Pancreas (tissue), 10 donors: Measurements from ENCODE around the gene ZDHHC11. TPM values are rescaled to one million over a fixed set of nuclear protein-coding genes. Genes with fewer than 3 reads are reported as not detected.
"Not testable (repeated sequence)": the region's sequence is repeated elsewhere in the genome, so short reads cannot be mapped to it uniquely, and the experiment has no call there.

Experiments
- ATAC-seq, 4 donors: fragments of 200-7000 bp; cut with Tn5 transposase; one replicate each; pipeline versions ENCODE4 v1.8.0 to v1.9.1; 2020; ENCODE audit warnings: mild to moderate bottlenecking in 4 of 4, moderate library complexity in 4 of 4
- DNase-seq, 6 donors: peaks; one replicate each; pipeline ENCODE4 v3.0.0-alpha.2; 2020
- FAIRE-seq: peaks from 2 replicates; lab custom pipeline; 2012; peaks lifted over from hg19 to GRCh38; lab: Jason Lieb, UNC
- H3K27ac ChIP-seq, 4 donors: fragments of 200-600 bp; sonication (generic); 1 replicate in 3 of 4; 2 replicates in 1 of 4; pipeline versions ENCODE4 v1.5.0 to v1.8.0; 2020
- H3K27me3 ChIP-seq, 4 donors: fragments of 200-600 bp; one replicate each; pipeline ENCODE4 v1.8.0; 2021
- H3K36me3 ChIP-seq, 3 donors: fragments of 200-600 bp; sonication (generic) in 1 of 3; one replicate each; pipeline versions ENCODE4 v1.5.0 to v1.8.0; 2020 to 2021
- H3K4me1 ChIP-seq, 3 donors: fragments of 200-600 bp; one replicate each; pipeline ENCODE4 v1.8.0; 2021
- H3K4me3 ChIP-seq, 4 donors: fragments of 200-600 bp; sonication (generic) in 2 of 4; one replicate each; pipeline versions ENCODE4 v1.5.0 to v1.8.0; 2020 to 2021
- H3K9me3 ChIP-seq, 4 donors: fragments of 200-600 bp; one replicate each; pipeline ENCODE4 v1.8.0; 2021
- WGBS, 2 donors: extraction: QIAGEN DNeasy Blood & Tissue Kit; methylation state at CpG; one replicate each; pipeline ENCODE4 v1.1.7; 2013; 5-methylcytosine and 5-hydroxymethylcytosine counted together
- intact Hi-C, 3 donors: fragments of 100-400 bp; cut with DNase I; formaldehyde crosslinking; loops; one replicate each; pipeline versions ENCODE4 v1.11.1 to v1.14.2; 2022
- polyA plus RNA-seq, 2 donors: library from polyadenylated mRNA; stranded (reverse); fragments of 200-250 nt; gene quantifications; one replicate each; pipeline ENCODE4 v1.2.3, GENCODE V29; 2013
- total RNA-seq, 6 donors: library from RNA; stranded (reverse); fragmentation: NEBNext Ultra II Directional in 4 of 6; extraction: Animal tissue kit (Norgen Biotek cat#: 25700) in 4 of 6; gene quantifications; one replicate each; pipeline versions ENCODE4 v1.2.1 to v1.2.4, GENCODE V29; 2021 to 2023
- donor health status: healthy with polysubstance abuse.
- donor health status: DM: no; HTN: no; CAD: no; lungs with moderate emphysema.
- donor health status: DM: no; HTN: no; CAD: no.
- donor health status: control.
- donor health status: control.
- donor health status: Bipolar disorder and iron deficiency.
- donor health status: DM: yes; HTN: yes; CAD: no.
- donor health status: DM: no; HTN: no; CAD: no.
- donor health status: DM: no; HTN: no; CAD: no.
- donor health status: DM: yes; HTN: yes; CAD: no.

ZDHHC11 gene
- total and polyA plus RNA-seq, 8 donors = 3.6 to 18.1 (median 7.8) TPM

DNA sequence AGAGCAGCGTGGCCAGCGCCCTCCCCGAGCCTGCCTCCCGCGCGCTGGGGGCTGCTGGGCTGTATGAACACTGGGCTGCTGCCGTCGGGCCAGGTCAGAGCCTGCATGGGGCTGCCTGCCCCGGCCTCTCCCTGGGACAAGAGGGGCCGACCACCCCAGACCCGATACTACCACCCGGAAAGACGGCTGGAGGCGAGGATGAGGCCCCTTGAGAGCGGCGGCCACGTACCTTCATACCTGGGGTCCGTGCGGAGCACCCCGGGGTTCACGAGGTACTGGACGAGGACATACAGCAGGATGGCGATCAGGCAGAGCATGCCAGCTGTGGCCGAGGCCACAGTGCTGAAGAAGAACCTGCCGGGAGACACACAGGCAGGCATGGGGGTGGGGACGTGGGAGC lies 7.4 kb downstream of the ZDHHC11 start:
- H3K9me3 ChIP-seq, H3K4me3 ChIP-seq, H3K4me1 ChIP-seq, H3K27ac ChIP-seq, ATAC-seq, FAIRE-seq, H3K36me3 ChIP-seq, H3K27me3 ChIP-seq: not testable (repeated sequence)
- DNase-seq = peak in 2 of 6 donors; percentile 56 to 70
- intact Hi-C loops = loop anchor here (5.0 to 10.0 kb wide), 3 partner anchors 81 to 91 kb away; no protein-coding TSS in a partner anchor
- 82 to 94% methylated on average over 9 to 18 of the region's 26 CpGs for WGBS, 2 donors

DNA sequence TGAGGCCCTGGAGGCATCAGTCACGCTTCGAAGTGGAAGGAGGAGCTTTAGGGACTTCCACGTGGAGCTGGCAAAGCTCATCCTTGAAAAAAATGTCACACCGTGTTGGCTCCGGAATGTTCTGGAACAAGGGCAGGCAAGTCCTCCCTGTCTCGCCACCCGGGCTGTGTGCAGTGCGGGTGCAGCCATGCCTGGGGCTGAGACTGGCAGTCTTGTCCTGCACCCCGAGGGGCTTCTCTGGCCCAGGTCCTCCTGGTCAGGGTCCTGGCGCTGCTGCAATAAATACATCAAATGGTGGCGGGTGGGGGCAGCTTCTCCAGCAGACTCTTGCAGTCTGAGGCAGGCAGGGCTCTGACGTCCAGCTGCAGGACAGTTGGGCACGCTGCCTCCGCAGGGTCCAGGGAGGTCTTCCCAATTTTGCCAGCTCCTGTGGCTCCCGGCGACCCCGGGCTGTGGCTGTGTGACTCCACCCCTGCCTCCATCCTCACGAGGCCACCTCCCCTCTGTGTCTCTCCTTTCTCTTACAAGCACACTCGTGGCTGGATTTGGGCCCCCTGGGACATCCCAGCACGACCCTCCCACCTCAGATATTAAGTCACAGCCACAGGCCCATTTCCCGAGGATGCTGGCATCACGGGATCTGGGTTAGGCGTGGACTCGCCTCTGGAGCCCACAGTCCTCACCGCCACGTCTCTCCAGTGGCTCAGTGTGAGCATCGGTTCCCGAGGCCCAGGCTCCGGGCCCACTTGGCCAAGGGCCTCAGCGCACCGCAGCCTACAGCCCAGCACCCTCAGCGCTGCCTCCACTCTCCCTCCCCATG lies 8.2 kb downstream of the ZDHHC11 start:
- FAIRE-seq, H3K4me3 ChIP-seq, H3K27me3 ChIP-seq, H3K4me1 ChIP-seq, H3K9me3 ChIP-seq, H3K27ac ChIP-seq, H3K36me3 ChIP-seq, ATAC-seq: not testable (repeated sequence)
- intact Hi-C loops = loop anchor here (5.0 to 10.0 kb wide), 3 partner anchors 80 to 90 kb away; no protein-coding TSS in a partner anchor
- peak in 2 of 6 donors; percentile 59 to 74 for DNase-seq
- 85 to 89% methylated on average over 19 to 29 of the region's 32 CpGs for WGBS, 2 donors

DNA sequence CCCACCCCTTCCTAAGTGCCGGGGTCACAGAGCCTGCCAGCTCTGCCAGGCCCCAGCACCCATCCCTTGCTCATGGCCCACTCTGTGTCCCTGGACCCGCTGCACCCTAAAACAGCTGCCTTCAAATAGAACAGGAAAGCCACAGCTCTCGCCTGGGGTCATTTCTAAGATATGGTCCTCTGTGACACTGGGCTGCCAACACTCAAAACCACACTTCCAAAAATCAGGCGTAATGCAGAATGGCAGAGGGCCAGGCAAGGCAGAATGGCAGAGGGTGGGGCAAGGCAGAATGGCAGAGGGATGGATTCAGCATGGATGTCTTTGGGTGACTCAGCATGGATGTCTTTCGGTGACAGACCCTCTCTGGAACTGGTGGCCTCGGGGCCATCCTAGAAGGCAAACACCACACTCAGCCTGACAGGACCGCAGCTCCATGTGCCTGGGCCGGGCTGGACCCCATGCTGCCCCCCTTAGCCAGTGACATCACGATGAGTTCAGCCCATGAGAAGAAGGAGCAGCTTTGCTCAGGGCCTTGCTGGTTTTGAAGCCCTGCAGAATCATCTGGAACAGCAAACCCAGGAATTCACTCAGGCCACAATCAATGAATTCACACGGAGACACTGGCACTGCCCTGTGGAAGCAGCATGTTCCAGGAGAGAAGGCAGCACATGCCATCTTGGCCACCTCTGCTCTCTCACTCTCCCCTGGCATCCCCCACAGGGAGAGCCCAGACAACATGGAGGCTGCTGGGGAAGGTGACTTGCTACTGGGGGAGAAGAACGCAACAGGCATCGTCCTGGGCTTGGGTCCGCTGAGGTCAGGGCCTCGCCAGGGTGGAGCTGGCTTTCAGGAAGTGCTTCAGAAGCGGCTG lies 9.0 kb downstream of the ZDHHC11 start:
- peak in 3 of 6 donors; percentile 11 to 55 (median 51) for DNase-seq
- H3K9me3 ChIP-seq, FAIRE-seq, H3K4me1 ChIP-seq, H3K4me3 ChIP-seq, ATAC-seq, H3K27me3 ChIP-seq, H3K36me3 ChIP-seq, H3K27ac ChIP-seq: not testable (repeated sequence)
- WGBS, 2 donors = 86% methylated on average over 12 to 14 of the region's 15 CpGs
- intact Hi-C loops = loop anchor here (5.0 to 10.0 kb wide), 3 partner anchors 79 to 89 kb away; no protein-coding TSS in a partner anchor

DNA sequence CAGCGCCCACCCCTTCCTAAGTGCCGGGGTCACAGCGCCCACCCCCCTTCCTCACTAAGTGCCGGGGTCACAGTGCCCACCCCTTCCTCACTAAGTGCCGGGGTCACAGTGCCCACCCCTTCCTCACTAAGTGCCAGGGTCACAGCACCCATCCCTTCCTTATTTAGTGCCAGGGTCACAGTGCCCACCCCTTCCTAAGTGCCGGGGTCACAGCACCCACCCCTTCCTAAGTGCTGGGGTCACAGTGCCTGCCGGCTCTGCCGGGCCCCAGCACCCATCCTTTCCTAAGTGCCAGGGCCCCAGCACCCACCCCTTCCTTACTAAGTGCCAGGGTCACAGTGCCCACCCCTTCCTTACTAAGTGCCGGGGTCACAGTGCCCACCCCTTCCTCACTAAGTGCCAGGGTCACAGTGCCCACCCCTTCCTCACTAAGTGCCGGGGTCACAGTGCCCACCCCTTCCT lies 9.8 kb downstream of the ZDHHC11 start:
- DNase-seq = peak in 4 of 6 donors; percentile 4 to 41 (median 13)
- intact Hi-C loops = loop anchor here (5.0 to 10.0 kb wide), 3 partner anchors 79 to 89 kb away; no protein-coding TSS in a partner anchor
- WGBS, 2 donors = 85 to 93% methylated on average over 8 to 10 of the region's 10 CpGs

DNA sequence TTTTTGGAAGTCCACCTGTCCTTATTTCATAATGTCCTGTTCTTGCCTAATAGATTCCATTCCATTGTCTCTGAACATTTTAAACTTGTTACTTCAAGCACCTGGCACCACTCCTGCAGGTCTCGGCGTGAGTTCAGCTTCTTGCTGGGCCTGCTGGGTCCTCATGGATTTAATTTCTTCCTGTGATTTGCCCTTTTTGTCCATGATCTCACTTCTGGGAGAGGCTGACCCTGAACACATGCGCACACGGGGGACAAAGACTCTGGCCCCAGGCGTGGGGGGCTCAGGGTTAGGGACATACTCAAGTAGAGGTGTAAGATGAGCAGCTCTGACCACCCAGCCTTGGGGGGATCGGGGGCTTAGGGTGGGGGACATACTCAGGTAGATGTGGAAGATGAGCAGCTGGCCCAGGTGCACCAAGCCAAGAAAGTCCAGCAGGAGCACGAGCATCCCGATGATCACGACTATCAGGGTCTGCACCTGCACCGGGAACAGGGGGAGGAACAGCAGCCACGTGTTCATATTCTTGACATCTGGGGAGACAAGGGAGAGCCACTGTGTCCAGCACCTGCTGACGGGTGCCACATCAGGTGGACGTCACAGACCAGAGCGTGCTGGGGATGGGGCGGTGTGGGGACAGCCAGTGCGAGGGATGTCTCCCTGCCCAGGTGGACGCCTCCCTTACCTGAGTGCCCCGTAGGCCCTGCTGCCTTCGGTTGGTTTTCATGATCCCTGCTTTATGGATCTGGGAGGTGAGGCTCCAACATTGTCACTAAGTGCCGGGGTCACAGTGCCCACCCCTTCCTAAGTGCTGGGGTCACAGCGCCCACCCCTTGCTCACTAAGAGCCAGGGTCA lies 10.4 kb downstream of the ZDHHC11 start:
- not testable (repeated sequence) for H3K36me3 ChIP-seq, H3K27ac ChIP-seq, ATAC-seq, H3K27me3 ChIP-seq, H3K9me3 ChIP-seq, H3K4me3 ChIP-seq, H3K4me1 ChIP-seq, FAIRE-seq
- WGBS, 2 donors = 86 to 87% methylated on average over 21 of the region's 21 CpGs
- intact Hi-C loops = loop anchor here (5.0 to 10.0 kb wide), 3 partner anchors 78 to 88 kb away; no protein-coding TSS in a partner anchor
- peak in 4 of 6 donors; percentile 12 to 78 (median 34) for DNase-seq

More for the DNA sequence above, 9.8 kb downstream of the ZDHHC11 start:
- not testable (repeated sequence) for H3K27me3 ChIP-seq, H3K27ac ChIP-seq, FAIRE-seq, H3K36me3 ChIP-seq, H3K9me3 ChIP-seq, H3K4me3 ChIP-seq, ATAC-seq, H3K4me1 ChIP-seq

DNA sequence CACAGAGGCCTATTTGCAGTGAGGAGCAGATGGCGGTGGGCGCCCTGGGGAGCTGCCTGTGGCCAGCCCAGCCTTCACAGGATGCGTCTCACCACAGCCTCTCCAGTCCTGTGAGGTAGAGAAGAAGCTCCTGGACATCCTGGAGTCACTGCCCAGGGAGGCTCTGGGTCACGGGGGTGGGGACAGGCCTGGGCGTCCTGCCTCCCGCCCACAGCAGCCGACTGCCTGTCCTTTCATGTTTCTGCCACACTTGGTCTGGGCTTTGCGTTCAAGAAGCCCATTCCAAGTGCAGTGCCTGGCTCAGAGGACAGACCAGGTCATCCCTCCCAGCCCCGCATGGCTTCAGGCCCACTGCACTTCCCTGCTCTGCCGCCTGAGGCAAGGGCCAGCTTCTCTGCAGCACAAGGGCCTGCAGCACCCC lies 12.3 kb downstream of the ZDHHC11 start:
- ATAC-seq, H3K4me1 ChIP-seq, intact Hi-C loops, H3K27ac ChIP-seq, FAIRE-seq, H3K9me3 ChIP-seq, H3K36me3 ChIP-seq, H3K4me3 ChIP-seq, H3K27me3 ChIP-seq: not testable (repeated sequence)
- 83 to 87% methylated on average over 10 of the region's 10 CpGs for WGBS, 2 donors
- DNase-seq = peak in 4 of 6 donors; percentile 6 to 58 (median 26)

DNA sequence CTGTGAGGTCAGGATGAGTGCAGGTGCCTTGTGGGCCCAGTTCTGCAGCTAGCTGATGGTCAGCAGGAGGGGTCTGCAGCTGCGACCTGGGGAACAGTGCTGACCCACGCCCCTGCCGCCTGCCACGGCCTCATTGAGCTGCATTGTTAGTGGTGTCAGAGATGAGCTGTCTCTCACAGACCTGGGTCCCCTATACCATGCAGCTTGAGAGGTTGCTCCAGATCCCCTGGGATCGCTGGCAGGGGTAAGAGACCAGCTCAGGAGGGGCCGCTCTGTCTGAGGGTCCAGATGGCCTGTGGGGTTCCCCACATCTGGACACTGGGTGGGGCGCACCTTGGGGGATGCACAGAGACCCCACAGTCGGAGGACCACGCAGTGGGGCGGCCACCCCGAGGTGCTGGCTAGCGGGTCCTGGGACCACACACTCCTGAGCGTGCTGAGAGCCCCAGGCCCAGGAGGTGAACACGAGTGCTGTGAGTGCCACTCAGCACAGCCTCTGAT lies 13.1 kb downstream of the ZDHHC11 start:
- H3K4me3 ChIP-seq, H3K9me3 ChIP-seq, FAIRE-seq, H3K36me3 ChIP-seq, intact Hi-C loops, H3K4me1 ChIP-seq, ATAC-seq, H3K27ac ChIP-seq, H3K27me3 ChIP-seq: not testable (repeated sequence)
- DNase-seq = peak in 2 of 6 donors; percentile 8 to 45
- 89 to 97% methylated on average over 8 to 14 of the region's 14 CpGs for WGBS, 2 donors

DNA sequence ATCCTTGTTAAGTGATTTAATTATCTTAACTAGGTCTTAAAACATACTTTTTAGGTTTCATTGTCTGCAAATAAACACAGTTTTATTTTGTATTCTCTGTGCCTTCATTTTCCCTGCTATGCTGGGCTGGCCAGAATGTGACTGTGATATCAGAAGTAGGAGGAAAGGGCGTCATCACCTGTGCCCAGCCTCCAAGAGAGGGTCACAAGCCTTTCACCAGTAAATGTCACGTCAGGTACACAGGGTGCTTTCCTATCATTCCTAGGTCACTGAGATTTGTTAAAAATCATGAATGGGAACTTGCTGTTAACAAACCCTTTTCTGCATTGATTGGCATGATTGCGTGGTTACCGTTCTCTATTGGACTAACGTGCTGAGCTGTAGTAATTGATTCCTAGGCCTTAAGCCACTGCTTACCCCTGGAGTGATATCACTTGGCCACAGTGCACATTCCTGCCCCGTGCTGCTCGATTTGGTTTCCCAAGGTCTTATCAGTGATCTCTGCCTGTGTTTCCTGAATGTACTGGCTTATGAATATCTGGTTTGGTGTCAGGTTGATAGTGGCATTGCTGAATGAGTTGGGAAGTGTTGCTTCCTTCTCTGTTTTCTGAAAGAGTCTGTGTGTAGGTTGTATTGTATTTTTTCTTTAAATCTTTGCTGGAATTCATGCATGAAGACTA lies 14.7 kb downstream of the ZDHHC11 start:
- FAIRE-seq, H3K4me3 ChIP-seq, intact Hi-C loops, H3K36me3 ChIP-seq, H3K4me1 ChIP-seq, H3K9me3 ChIP-seq, H3K27me3 ChIP-seq: not testable (repeated sequence)
- 31 to 33% methylated on average over 7 of the region's 7 CpGs for WGBS, 2 donors
- peak in 3 of 4 donors; percentile 72 to 91 (median 87) for ATAC-seq
- peak in 2 of 6 donors; percentile 10 to 46 for DNase-seq
- H3K27ac ChIP-seq = peak overlapping the region in 3 of 4 donors; percentile 23 to 38 (median 33)

DNA sequence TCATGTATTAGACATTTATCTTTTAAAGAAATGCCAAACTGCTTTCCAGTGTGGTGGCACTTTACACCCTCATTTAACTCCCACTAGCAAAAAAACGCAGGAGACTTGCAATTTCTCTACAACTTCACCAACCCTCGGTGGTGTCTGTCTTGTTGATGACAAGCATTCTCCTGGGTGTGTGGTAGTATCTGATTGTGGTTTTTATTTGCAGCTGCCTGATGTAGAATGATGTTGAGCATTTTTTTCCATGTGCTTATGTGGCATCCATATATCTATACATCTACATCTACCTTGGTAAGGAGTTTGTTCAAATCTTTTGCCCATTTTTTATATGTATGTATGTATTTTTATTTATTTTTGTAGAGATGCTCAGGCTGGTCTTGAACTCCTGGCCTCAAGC lies 16.8 kb downstream of the ZDHHC11 start:
- not testable (repeated sequence) for FAIRE-seq

DNA sequence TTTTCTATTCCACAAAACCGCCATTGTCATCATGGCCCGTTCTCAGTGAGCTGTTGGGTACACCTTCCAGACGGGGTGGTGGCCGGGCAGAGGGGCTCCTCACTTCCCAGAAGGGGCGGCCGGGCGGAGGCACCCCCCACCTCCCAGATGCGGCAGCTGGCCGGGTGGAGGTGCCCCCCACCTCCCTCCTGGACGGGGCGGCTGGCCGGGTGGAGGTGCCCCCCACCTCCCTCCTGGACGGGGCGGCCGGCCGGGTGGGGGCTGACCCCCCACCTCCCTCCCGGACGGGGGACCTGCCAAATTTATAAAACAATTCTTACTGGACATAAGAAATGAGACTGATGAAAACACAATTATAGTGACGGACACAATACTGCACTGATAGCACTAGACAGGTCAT lies 22.6 kb downstream of the ZDHHC11 start:
- H3K4me1 ChIP-seq, H3K27me3 ChIP-seq, FAIRE-seq, intact Hi-C loops, ATAC-seq, H3K27ac ChIP-seq, H3K9me3 ChIP-seq, H3K36me3 ChIP-seq, H3K4me3 ChIP-seq: not testable (repeated sequence)
- DNase-seq = peak in 1 of 6 donors; percentile 31
- WGBS, 2 donors = 91 to 93% methylated on average over 15 to 17 of the region's 19 CpGs

More for the DNA sequence above, 16.8 kb downstream of the ZDHHC11 start:
- DNase-seq, H3K36me3 ChIP-seq, ATAC-seq, H3K27me3 ChIP-seq, H3K4me1 ChIP-seq, H3K27ac ChIP-seq, H3K9me3 ChIP-seq, intact Hi-C loops, H3K4me3 ChIP-seq: not testable (repeated sequence)
- 44 to 71% methylated on average over 2 of the region's 2 CpGs for WGBS, 2 donors
